GM20000 (cell line): ENCODE measurements around the gene MICB.
"Not testable (repeated sequence)": the region's sequence is repeated elsewhere in the genome, so short reads cannot be mapped to it uniquely, and the experiment has no call there.

Experiments
- DNase-seq: peaks from one replicate; pipeline ENCODE4 v3.0.0; 2012; ENCODE audit warnings: low spot score
- CTCF ChIP-seq: IDR thresholded peaks from 2 replicates; pipeline ENCODE4 v1.5.1; 2012; ENCODE audit warnings: mild to moderate bottlenecking, control low read depth; ENCODE audit errors: extremely low read depth, missing control alignments

MICB gene

GRCh38 chr6:31497531-31498476 lies at the start of gene MICB:
Gene MICB, plus strand, starts transcription at chr6:31498145. Its CDS starts 49 bp downstream, at chr6:31498194.
- peak; percentile 87 for DNase-seq
- TF ChIP-seq CTCF, result no peak

- DNase-seq, result no peak
- no peak for TF ChIP-seq CTCF
These were observed 47.2 kb upstream of the MICB start for GRCh38 chr6:31450751-31451150.

DNA sequence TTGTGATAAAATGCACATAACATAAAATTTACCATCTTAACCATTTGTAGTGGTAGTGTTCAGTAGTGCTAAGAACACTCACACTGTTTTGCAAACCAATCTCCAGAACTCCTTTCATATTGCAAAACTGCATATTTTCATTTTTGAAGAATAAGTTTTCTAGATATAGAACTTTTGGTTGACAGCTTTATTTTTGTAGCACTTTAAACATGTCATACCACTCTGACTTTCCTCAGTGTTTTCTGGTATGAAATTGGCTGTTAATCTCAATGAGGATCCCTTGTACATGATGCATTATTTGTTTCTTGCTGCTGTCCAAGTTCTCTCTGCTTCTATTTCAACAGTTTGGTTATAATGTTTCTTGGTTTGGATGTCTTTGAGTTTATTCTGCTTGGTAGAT lies 45.1 kb upstream of the MICB start:
- no peak for TF ChIP-seq CTCF
- no peak for DNase-seq

DNA sequence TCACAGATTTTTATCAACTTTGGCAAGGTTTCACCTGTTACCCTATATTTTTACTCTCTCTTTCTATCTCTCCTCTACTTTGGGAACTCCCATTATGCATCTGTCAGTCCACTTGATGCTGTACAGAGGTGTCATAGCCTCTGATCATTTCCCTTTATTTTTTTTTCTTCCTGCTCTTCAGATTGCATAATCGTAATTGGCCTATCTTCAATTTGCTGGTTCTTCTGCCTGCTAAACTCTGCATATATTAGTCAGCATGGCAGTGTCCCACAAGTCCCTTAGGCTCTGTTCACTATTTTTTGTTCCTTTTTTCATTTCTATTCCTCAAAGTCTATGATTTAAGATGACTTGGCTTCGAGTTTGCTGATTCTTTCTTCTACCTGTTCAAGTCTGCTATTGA lies 44.7 kb upstream of the MICB start:
- no peak for DNase-seq

DNA sequence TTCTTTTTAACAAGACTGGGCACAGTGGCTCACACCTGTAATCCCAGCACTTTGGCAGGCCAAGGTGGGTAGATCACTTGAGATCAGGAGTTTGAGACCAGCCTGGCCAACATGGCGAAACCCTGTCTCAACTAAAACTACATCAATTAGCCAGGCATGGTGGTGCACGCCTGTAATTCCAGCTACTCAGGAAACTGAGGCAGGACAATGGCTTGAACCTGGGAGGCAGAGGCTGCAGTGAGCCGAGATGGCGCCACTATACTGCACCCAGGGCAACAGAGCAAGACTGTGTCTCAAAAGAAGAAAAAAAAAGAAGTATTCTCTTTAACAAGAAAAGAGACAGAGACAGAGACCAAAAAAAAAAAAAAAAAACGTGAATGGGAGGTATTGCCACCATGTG lies 38.1 kb upstream of the MICB start:
- not testable (repeated sequence) for DNase-seq

More for the DNA sequence above, 44.7 kb upstream of the MICB start:
- TF ChIP-seq CTCF, result no peak

GRCh38 chr6:31460361-31461025 lies 37.5 kb upstream of the MICB start:
- no peak for TF ChIP-seq CTCF
- DNase-seq, result no peak

GRCh38 chr6:31462026-31462963 lies 35.6 kb upstream of the MICB start:
- no peak for TF ChIP-seq CTCF
- no peak for DNase-seq
